T-helper 17 cell (primary cell): ENCODE results near the gene GLTP. TPM values are rescaled to one million over a fixed set of nuclear protein-coding genes. Genes with fewer than 3 reads are reported as not detected.
A peak's percentile ranks its signal among the peaks of the same experiment; 100 is the strongest.

Experiments
- ATAC-seq: fragments of 150-1000 bp; cut with Tn5 transposase; 2 replicates; pipeline ENCODE4 v1.10.0; 2021; ENCODE audit warnings: mild to moderate bottlenecking, moderate library complexity
- DNase-seq, 3 donors: peaks; one replicate each; pipeline versions ENCODE4 v3.0.0 to v3.0.0-alpha.2; 2020 to 2021
- H3K9me3 ChIP-seq: one replicate; pipeline ENCODE4 v1.7.0; 2013; ENCODE audit warnings: low read length, mild to moderate bottlenecking; ENCODE audit not compliant: control insufficient read depth, poor library complexity, severe bottlenecking
- H3K27ac Mint-ChIP-seq: one replicate; pipeline ENCODE4 v1.8.0; 2022; ENCODE audit warnings: mild to moderate bottlenecking, moderate library complexity, mixed read lengths
- H3K27me3 Mint-ChIP-seq: one replicate; pipeline ENCODE4 v1.8.0; 2022; ENCODE audit warnings: mixed read lengths
- H3K36me3 Mint-ChIP-seq: one replicate; pipeline ENCODE4 v1.8.0; 2022; ENCODE audit warnings: low read depth, mixed read lengths
- H3K4me1 Mint-ChIP-seq: one replicate; pipeline ENCODE4 v1.8.0; 2022; ENCODE audit warnings: mild to moderate bottlenecking, mixed read lengths
- H3K4me3 Mint-ChIP-seq: one replicate; pipeline ENCODE4 v1.8.0; 2022; ENCODE audit warnings: mild to moderate bottlenecking, moderate library complexity, mixed read lengths
- total RNA-seq, 4 donors: library from RNA in 2 of 4; stranded (reverse) in 2 of 4; gene quantifications; one replicate each; pipeline ENCODE4 v1.2.3 and lab custom pipeline; 2022 to 2026

The GLTP gene
- total RNA-seq, 2 donors from 2014 or later, result 28.3 to 29.4 TPM

- H3K4me1 Mint-ChIP-seq, result no peaks in the 10 kb centered on the region
- H3K27ac Mint-ChIP-seq, result no peak overlapping the region
- DNase-seq (no peak), ATAC-seq (no peak)
- H3K27me3 Mint-ChIP-seq, result peaks cover 4% of the 10 kb centered on the region
- H3K36me3 Mint-ChIP-seq, result no peaks in the 10 kb centered on the region
- H3K4me3 Mint-ChIP-seq, result no peak overlapping the region
- no peaks in the 10 kb centered on the region for H3K9me3 ChIP-seq
Measured at GRCh38 chr12:109813810-109814416, 66.4 kb downstream of the GLTP start.

GRCh38 chr12:109811624-109811995 is 68.7 kb downstream of the GLTP start:
- DNase-seq (no peak), ATAC-seq (no peak)
- no peaks in the 10 kb centered on the region for H3K9me3 ChIP-seq
- Mint-ChIP-seq H3K27me3 (no peaks in the 10 kb centered on the region), H3K36me3 (no peaks in the 10 kb centered on the region), H3K27ac (no peak overlapping the region), H3K4me1 (no peaks in the 10 kb centered on the region), H3K4me3 (no peak overlapping the region)

- DNase-seq (no peak), ATAC-seq (no peak)
- H3K4me3 Mint-ChIP-seq, result no peak overlapping the region
- H3K4me1 Mint-ChIP-seq, result no peaks in the 10 kb centered on the region
- no peak overlapping the region for H3K27ac Mint-ChIP-seq
- no peaks in the 10 kb centered on the region for H3K9me3 ChIP-seq
- H3K27me3 Mint-ChIP-seq, result no peaks in the 10 kb centered on the region
- no peaks in the 10 kb centered on the region for H3K36me3 Mint-ChIP-seq
Measured at GRCh38 chr12:109810954-109811623, 69.3 kb downstream of the GLTP start.

GRCh38 chr12:109808876-109809646 is 71.3 kb downstream of the GLTP start:
- H3K4me1 Mint-ChIP-seq, result peaks cover 4% of the 10 kb centered on the region
- peaks cover 4% of the 10 kb centered on the region for H3K27me3 Mint-ChIP-seq
- H3K36me3 Mint-ChIP-seq, result no peaks in the 10 kb centered on the region
- H3K9me3 ChIP-seq, result no peaks in the 10 kb centered on the region
- H3K27ac Mint-ChIP-seq, result no peak overlapping the region
- ATAC-seq (no peak), DNase-seq (no peak)
- no peak overlapping the region for H3K4me3 Mint-ChIP-seq

- no peak for ATAC-seq
- Mint-ChIP-seq H3K27ac (no peak overlapping the region), H3K27me3 (peaks cover 5% of the 10 kb centered on the region), H3K36me3 (no peaks in the 10 kb centered on the region), H3K4me3 (no peak overlapping the region), H3K4me1 (peaks cover 4% of the 10 kb centered on the region)
- DNase-seq, result no peak
- H3K9me3 ChIP-seq, result no peaks in the 10 kb centered on the region
Measured at GRCh38 chr12:109807954-109808643, 72.2 kb downstream of the GLTP start.

- Mint-ChIP-seq H3K27ac (peak overlapping the region; percentile 75), H3K4me1 (peaks cover 4% of the 10 kb centered on the region), H3K36me3 (no peaks in the 10 kb centered on the region), H3K27me3 (peaks cover 10% of the 10 kb centered on the region), H3K4me3 (no peak overlapping the region)
- ATAC-seq (peak; percentile 83), DNase-seq (peak; percentile 43 to 59 (median 56))
- H3K9me3 ChIP-seq, result no peaks in the 10 kb centered on the region
Measured at GRCh38 chr12:109804820-109805761, 75.2 kb downstream of the GLTP start.

- Mint-ChIP-seq H3K27ac (no peak overlapping the region), H3K4me1 (peaks cover 4% of the 10 kb centered on the region), H3K4me3 (no peak overlapping the region), H3K27me3 (peaks cover 10% of the 10 kb centered on the region), H3K36me3 (no peaks in the 10 kb centered on the region)
- DNase-seq (no peak), ATAC-seq (no peak)
- no peaks in the 10 kb centered on the region for H3K9me3 ChIP-seq
Measured at GRCh38 chr12:109803678-109804077, 76.7 kb downstream of the GLTP start.

GRCh38 chr12:109802828-109803227 is 77.5 kb downstream of the GLTP start:
- Mint-ChIP-seq H3K27ac (no peak overlapping the region), H3K4me3 (no peak overlapping the region), H3K27me3 (peaks cover 10% of the 10 kb centered on the region), H3K36me3 (no peaks in the 10 kb centered on the region), H3K4me1 (peaks cover 4% of the 10 kb centered on the region)
- no peaks in the 10 kb centered on the region for H3K9me3 ChIP-seq
- DNase-seq (no peak), ATAC-seq (no peak)

Other genes starting within 250 kb of the GLTP start
- gene FAM222A, start 166.7 kb downstream of the GLTP start, total RNA-seq, result 1 to 10 TPM; 1.3 to 2.0 TPM
- gene TRPV4, start 47.1 kb downstream of the GLTP start, total RNA-seq, result not detected
- gene TCHP, start 19.7 kb upstream of the GLTP start, total RNA-seq, result 10 to 100 TPM; 17.6 to 18.7 TPM
- gene GIT2, start 115.8 kb upstream of the GLTP start, total RNA-seq, result 10 to 100 TPM; 84.9 to 95.9 TPM
- gene ANKRD13A, start 118.9 kb upstream of the GLTP start, total RNA-seq, result 10 to 100 TPM; 78.8 to 87.5 TPM
- gene C12orf76, start 168.0 kb upstream of the GLTP start, total RNA-seq, result 10 to 100 TPM; 12.7 to 20.2 TPM
- gene IFT81, start 243.8 kb upstream of the GLTP start, total RNA-seq, result under 1 TPM; 0.42 to 0.86 TPM